SK-N-SH treated with all-trans-retinoic acid at 6 μM for 48 hours (cell line): ENCODE measurements around the gene ALDH1L2.

Source experiments
- ESRRG ChIP-seq: fragments of 250-450 bp; sonication (Bioruptor Pico); IDR thresholded peaks from 2 replicates; pipeline ENCODE4 v1.6.1; 2021; ENCODE audit warnings: mild to moderate bottlenecking
- OSR1 ChIP-seq: fragments of 250-450 bp; sonication (Bioruptor Pico); IDR thresholded peaks from 2 replicates; pipeline ENCODE4 v1.8.0; 2022; ENCODE audit warnings: moderate library complexity, mild to moderate bottlenecking, inconsistent platforms
- RARB ChIP-seq: fragments of 250-450 bp; sonication (Bioruptor Pico); IDR thresholded peaks from 2 replicates; pipeline ENCODE4 v1.8.0; 2021; ENCODE audit warnings: mild to moderate bottlenecking, moderate library complexity
- ZC3H10 ChIP-seq: fragments of 250-450 bp; sonication (Bioruptor Pico); IDR thresholded peaks from 2 replicates; pipeline ENCODE4 v1.5.1; 2021; ENCODE audit warnings: mild to moderate bottlenecking, moderate library complexity
- ZFP3 ChIP-seq: fragments of 250-450 bp; sonication (Bioruptor Pico); IDR thresholded peaks from 2 replicates; pipeline ENCODE4 v1.5.0; 2020; ENCODE audit warnings: mild to moderate bottlenecking, moderate library complexity
- ZFP30 ChIP-seq: fragments of 450-650 bp; formaldehyde crosslinking; IDR thresholded peaks from 2 replicates; pipeline ENCODE4 v1.5.0; 2022; ENCODE audit warnings: mild to moderate bottlenecking, moderate library complexity
- ZNF8 ChIP-seq: fragments of 450-650 bp; formaldehyde crosslinking; IDR thresholded peaks from 2 replicates; pipeline ENCODE4 v1.5.0; 2020; ENCODE audit warnings: mild to moderate bottlenecking, moderate library complexity
- TF ChIP-seq, protein P1 (sequence below): fragments of 250-450 bp; sonication (Bioruptor Pico); IDR thresholded peaks from 2 replicates; pipeline ENCODE4 v1.5.1; 2020; ENCODE audit warnings: low read depth, mild to moderate bottlenecking, moderate library complexity
- TF ChIP-seq, protein P2 (sequence below): fragments of 250-450 bp; sonication (Bioruptor Pico); IDR thresholded peaks from 2 replicates; pipeline ENCODE4 v1.8.0; 2020; ENCODE audit warnings: mild to moderate bottlenecking, moderate library complexity, borderline replicate concordance

DNA sequence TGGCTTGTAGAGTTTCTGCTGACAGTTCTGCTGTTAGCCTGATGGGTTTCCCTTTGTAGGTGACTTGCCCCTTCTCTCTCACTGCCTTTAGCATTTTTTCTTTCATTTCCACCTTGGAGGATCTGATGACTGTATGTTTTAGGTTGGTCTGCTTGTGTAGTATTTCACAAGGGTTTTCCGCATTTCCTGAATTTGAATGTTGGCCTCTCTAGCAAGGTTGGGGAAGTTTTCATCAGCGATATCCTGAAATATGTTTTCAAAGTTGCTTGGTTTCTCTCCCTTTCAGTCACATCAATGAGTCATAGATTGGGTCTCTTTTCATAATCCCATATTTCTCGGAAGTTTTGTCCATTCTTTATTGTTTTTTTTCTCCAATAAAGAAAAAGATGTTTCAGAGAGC, 86.7 kb downstream of the ALDH1L2 start:
- TF ChIP-seq ESRRG (no peak), RARB (CRISPR knock-in tag) (no peak), ZFP3 (CRISPR knock-in tag) (no peak), ZFP30 (CRISPR knock-in tag) (no peak), ZNF8 (CRISPR knock-in tag) (no peak), ZC3H10 (CRISPR knock-in tag) (no peak), OSR1 (no peak)
- TF ChIP-seq, protein P1, sequence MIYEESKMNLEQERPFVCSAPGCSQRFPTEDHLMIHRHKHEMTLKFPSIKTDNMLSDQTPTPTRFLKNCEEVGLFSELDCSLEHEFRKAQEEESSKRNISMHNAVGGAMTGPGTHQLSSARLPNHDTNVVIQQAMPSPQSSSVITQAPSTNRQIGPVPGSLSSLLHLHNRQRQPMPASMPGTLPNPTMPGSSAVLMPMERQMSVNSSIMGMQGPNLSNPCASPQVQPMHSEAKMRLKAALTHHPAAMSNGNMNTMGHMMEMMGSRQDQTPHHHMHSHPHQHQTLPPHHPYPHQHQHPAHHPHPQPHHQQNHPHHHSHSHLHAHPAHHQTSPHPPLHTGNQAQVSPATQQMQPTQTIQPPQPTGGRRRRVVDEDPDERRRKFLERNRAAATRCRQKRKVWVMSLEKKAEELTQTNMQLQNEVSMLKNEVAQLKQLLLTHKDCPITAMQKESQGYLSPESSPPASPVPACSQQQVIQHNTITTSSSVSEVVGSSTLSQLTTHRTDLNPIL: no peak
- TF ChIP-seq, protein P2, sequence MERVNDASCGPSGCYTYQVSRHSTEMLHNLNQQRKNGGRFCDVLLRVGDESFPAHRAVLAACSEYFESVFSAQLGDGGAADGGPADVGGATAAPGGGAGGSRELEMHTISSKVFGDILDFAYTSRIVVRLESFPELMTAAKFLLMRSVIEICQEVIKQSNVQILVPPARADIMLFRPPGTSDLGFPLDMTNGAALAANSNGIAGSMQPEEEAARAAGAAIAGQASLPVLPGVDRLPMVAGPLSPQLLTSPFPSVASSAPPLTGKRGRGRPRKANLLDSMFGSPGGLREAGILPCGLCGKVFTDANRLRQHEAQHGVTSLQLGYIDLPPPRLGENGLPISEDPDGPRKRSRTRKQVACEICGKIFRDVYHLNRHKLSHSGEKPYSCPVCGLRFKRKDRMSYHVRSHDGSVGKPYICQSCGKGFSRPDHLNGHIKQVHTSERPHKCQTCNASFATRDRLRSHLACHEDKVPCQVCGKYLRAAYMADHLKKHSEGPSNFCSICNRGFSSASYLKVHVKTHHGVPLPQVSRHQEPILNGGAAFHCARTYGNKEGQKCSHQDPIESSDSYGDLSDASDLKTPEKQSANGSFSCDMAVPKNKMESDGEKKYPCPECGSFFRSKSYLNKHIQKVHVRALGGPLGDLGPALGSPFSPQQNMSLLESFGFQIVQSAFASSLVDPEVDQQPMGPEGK (CRISPR knock-in tag): no peak
